T1000 (cell line): ENCODE results near the gene GRIK1.

Source experiments
- DNase-seq: peaks from one replicate; lab custom pipeline; 2025; ENCODE audit warnings: mixed read lengths; lab: John Stamatoyannopoulos, UW

Gene GRIK1

DNA sequence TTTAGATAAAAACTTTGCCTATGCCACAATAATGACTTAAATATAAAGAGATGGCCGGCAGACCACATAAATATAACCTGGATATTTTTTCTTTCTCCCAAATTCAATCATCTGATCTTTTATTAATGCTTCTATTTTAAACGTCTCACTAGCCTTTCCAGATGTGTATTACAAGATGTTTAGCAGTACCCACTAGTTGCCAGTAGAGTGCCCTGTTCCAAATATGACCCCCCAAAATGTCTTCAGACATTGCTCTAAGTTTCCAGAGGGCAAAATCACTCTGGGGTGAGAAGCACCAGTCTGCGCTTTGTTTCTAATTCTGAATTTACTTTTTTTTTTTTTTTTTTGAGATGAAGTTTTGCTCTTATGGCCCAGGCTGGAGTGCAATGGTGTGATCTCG is 268.1 kb downstream of the GRIK1 start:
- no peak for DNase-seq

DNA sequence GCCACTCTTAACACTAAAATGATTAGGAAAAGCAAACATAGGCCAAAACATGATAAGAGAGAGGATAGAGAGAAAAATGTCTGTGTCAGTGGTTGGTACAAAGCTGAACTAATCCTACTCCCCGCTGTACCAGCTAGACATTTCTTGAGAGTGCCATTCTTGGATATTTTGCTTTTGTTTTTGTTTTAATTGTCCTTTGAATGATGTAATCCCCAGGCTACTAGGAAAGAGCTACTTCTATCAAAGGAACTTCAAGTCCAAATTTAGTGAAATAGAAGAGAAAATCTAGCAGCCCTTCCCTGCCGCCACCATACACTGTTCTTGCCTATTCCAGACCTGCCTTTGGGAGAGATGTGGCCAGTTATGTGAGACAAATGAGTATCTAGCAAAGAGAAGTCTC is 269.6 kb downstream of the GRIK1 start:
- DNase-seq: no peak

DNA sequence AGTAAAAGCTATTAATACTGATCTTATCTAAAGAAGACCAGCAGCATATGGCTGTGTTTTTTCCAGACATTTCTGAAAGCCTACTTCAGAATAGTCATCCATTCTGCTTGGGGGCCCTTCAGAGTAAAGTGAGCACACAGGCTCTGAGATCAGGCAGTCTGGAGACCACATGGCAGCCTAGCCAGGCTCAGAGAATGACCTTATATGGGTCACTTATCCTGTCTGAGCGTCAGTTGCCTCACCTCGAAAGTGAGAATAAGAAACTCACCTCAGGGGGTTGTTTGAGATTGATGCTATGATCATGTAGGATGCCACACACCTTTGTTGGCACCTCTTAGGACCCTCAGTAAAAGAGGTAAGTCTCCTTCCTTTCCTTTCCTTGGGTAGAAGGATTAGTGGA is 270.4 kb downstream of the GRIK1 start:
- no peak for DNase-seq

DNA sequence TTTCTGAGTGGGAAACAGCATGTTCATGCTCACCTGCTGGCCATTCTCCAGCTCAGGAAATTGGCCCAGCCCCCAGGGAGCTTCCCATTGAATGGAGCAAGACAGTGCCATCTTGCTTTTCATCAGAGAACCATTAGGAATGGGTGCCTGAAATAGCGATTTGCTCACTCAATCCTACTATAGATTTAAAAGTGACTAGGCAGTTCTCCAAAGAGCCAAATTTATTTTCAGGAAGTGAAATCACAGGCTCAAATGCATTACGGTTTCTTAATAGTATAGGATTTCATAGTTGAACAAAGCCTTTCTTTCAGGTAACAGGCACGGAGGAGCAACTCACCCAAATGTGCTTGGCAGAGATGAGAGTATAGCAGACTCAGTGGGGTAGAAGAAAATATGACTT is 272.1 kb downstream of the GRIK1 start:
- no peak for DNase-seq

DNA sequence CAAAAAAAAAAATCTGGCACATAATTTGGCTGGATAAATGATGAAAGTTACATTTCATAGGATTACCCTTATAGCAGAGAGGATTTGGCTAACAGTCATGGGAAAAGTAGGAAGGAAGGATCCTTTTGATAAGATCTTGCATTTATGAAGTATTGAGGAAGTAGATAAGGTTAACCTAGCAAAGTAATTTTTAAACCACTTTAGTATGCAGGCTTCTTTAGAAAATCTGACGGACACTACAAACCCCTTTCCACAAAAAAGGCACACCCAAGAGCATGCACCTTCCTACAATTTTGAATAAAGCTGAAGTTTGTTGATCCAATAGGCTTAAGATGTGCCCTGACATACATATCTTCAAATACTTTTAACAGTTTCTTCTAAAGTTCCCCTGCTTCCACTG is 275.2 kb downstream of the GRIK1 start:
- no peak for DNase-seq

DNA sequence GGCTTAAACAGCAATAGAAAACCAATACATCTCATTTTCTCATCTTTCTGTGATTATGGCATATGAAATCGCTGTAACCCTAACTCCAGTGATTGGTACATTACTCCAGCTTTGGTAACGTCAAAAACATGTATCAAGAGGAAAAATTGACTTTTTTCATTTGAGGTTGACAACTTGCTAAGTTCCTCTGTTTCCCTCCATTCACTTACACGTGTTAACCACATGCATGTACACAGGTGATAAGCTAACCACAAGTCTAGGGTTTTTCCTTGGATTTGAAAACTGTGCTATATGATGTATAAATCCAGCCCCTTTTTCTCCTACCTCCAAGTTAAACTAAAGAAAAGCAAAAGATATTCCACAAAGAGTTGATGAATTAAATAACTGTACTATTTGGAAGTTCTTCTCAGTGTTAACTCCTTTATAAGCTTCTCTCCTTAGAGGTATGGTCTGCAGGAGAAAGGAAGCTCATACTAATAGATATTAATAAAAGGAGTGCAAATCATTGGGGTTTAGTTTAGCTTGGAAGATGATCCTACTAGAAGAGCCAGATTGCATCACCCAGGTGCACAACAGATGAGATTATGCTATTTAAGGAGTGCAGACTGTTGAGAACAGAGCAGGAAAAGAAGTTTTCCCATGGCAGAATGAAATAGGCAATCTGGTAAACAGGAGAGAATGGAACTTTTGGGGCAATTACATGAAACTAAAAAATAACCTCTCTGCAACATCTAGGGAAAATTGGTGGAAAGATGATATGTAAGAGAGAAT is 277.9 kb downstream of the GRIK1 start:
- no peak for DNase-seq

DNA sequence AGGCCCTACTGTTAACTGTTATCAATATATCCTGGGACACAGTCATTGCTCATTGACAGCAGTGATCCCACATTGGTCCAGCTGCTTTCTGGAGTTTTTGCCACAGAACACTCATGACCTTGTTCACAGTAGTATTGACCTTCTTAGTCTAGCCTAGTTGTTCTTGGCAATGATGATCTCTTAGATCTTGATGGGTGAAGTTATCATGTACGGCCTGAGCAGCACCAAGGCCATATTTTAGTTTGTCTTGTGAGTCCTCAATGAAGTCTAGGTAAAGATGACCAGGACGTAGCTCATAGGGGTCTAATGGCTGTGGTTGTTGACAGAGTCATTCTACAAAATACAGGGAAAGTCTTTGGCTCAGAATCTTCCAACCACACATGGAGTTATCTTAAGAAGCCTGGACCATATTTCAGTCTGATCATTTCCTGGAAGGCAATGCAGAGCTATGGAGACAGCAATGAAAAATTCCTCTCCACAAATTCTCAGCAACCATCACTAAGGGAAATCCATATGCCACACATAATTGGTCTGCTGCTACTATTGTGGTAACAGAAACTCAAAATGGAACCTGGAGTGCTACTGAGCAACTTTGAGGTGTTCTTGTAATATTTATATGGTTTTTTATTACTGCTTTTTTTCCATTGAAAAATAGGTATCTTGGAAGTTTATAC is 279.6 kb downstream of the GRIK1 start:
- no peak for DNase-seq

DNA sequence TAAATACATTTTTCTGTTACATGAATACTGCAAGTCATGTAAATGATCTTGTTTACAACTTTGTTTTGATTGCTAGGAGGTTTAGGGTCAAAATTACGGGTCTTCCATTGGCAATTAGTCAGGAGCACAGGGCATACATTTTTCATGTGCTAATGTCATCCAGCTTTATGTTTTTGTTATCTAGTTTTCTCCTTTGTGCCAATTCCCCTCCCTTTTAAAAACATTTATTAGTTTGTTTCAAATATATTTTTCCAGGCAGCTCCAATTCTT is 280.9 kb downstream of the GRIK1 start:
- DNase-seq: no peak

DNA sequence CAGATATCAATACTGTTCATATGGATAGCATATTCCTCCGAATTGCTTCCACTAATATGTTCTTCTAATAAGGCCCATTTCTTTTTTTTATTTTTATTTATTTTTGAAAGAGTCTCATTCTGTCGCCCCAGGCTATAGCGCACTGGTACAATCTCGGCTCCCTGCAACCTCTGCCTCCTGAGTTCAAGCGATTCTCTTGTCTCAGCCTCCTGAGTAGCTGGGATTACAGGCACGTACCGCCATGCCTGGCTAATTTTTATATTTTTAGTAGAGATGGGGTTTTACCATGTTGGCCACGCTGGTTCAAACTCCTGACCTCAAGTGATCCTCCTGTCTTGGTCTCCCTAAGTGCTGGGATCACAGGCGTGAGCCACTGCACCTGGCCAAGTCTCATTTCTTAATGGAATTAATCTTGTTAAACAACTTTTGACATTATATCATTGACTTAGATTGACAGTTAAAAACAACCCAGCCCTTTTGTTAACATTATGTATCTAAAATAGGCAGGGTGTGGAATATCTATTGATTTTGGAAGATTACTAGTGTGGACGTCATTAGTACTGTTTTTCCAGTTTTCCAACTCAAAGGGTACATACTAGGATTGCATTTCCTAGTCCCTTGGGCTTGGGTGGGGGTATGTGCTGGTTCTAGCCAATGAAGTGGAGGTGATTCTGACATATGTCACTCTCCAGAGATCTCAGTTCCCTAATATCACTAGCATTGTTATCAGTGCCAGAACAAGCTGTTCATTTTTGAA is 281.4 kb downstream of the GRIK1 start:
- no peak for DNase-seq

DNA sequence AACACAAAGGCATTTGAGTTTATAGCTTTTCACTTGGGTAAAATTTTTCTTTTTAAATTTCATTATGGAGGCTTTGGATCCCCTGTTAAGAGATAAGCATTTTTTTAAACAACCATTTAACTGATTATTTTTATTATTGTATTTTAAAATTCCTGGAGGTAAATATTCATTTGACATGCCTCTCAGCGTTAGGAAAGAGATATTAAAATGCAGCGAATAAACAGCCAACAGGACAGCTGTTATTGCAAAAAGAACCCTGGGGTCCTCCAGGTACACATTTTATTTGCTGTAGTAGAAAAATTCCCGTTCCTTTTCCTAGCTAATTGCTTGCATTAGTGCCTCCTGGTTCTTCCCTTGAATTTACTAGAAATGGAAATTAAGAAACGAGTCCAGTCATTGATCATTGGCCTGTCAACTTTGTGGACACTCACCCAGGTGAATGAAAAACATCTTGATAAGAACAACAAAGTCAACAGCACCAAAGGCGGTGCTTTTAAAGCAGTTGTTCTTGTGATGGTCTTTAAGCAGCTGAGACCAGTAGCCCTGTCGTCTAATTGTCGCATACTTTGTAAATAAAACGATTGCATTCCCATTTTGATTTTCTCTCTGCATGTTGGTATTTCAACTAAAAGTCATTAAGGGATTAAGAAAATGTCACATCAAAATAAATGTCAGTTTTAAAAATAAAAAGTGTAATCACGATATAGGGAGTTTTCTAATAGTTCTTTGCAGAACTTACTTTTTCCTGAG is 282.4 kb downstream of the GRIK1 start:
- no peak for DNase-seq

DNA sequence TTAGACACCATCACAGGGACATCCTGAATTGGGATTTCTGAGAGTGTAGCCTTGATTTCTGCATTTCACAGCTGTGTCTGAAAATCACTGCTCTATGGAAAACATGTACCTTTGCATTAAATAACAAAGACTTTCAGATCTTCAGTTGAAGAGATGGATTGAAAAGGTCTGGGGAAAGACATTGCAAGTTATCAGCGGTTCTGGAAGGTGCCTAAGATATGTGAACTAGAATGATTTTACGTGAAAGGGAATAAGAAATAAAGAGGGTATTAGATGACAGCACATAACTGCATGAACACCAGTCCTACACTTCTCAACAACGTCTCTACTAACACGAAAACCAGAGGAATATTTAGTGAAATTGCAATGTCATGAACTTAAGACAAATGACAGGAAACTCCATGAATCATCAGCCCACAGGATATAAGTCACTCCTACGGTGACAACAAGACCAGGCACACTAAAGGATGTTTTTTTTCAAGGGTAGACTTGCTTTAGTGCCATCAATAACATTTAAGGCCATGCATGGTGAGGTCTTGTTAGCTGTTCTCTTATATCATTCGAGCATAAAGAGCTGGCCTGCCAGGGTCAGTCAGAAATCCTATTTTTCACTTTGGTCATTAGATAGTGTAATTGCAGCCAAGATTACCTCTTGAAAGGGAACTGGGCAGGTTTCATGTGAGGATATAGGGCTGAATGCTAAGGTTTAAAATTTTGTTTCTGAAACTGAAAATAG is 283.1 kb downstream of the GRIK1 start:
- no peak for DNase-seq

DNA sequence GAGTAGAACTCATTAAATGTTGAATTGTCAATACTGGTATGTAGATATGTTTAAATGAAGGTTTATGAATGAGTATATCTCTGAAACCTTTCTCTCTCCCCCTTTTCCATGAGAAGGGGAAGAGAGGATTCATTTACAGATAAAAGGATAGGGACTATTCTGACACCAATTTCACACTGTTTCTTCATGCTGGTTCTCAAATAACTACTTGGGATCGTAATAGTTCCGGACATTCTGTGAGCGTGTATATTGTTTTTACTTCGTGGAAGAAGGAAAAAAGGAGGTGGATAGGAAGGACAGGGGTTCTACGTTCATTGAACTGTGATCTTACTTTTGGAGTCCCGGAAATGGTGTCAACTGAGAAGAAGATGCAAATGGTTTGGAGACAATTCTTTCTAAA is 284.2 kb downstream of the GRIK1 start:
- DNase-seq: no peak

DNA sequence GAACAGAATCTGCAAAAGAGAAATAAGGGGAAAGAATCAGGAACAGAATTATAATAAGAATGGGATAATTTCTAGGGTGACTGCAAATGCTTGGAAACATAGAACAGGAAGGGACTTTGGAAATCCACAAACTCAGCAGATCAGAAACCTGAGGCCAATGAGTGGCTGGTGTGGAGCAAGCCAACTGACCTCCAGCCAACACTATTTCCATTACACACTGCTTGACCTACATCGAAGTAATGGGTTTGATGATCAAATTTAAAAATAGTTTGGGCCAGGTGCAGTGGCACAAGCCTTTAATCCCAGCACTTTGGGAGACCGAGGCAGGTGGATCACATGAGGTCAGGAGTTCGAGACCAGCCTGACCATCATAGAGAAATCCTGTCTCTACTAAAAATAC is 284.9 kb downstream of the GRIK1 start:
- DNase-seq: no peak

DNA sequence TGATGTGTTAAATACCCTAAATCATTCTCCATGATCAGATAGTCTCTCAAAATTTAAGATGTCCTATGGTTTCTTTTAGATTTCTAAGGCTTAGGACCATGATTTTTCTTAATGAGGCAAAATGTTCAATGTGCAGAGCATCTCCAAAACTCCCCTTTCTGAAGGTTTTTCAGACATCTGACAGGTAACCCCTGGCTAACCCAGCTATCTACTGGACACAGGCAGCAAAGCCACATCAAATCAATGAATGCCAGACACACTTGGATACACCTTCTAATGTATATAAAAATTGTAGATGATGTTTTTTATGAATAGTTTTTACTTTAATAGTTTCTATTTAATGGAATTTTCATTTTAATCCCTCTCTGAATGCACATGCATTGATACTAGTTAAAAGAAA is 285.6 kb downstream of the GRIK1 start:
- no peak for DNase-seq

DNA sequence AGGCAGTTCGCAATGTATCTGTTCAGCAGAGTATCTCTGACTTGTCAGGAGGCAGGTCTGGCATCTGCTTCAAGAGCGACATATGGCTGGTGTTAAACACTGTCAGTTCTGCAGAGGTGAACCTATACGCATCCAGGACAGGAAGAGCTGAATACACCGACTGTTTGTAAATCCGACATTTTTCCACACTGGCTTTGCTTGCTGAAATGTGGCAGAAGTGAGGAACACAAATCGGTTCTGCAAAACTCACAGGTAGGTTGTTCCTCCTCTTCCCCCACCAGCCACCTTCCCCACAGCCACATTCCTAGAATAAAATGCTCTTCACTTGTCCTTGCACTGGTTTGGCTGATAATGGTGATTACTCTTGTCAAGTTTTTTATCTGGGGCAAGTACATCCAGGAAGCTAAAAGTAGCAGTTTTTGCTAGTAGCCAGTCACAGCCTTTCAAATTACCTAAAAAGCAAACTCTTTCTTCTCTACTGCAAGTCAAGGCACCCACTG is 289.2 kb downstream of the GRIK1 start:
- DNase-seq: no peak

DNA sequence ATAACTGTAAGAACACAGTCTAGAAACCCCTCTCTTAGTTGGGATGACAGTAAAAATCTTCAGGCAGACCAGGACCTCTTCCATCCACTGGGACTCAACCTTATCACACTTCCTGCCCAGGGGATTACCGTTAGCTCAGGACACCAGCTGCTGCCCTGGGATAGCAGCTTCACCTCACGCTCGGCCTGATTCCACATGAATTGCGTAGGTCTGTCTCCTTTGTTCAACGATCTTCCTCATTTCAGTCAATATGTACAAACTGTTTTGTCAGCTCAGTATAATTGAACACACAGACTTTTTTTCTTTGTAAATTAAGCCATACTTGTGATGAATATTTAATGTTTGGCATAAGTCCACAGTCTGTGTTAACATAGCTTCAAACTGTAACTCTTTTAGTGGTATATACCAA is 290.4 kb downstream of the GRIK1 start:
- DNase-seq: no peak

DNA sequence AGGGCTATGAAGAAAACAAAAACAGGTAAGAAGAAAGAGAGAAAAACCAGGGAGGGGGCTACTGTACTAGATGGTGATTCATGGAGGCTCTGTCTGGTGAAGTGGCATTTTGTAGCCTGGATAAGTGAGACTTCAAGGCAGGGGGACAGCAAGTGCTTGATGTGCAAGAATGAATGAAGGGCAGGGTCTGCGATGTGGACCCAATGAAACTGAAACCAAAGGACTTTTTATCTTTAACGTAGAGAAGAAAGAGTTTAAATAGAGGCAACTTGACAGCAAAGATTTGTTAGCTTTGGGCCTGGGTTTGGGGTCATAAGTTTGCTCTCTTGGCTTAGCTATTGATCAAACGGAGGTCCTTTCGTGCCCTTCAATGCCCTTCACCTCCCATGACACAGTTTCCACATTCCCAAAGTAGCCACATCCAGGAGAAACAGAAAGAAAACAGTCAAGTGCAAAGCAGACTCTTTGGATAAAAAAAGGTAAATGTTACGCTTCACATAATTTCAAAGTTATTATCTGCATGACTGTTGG is 291.0 kb downstream of the GRIK1 start:
- no peak for DNase-seq

DNA sequence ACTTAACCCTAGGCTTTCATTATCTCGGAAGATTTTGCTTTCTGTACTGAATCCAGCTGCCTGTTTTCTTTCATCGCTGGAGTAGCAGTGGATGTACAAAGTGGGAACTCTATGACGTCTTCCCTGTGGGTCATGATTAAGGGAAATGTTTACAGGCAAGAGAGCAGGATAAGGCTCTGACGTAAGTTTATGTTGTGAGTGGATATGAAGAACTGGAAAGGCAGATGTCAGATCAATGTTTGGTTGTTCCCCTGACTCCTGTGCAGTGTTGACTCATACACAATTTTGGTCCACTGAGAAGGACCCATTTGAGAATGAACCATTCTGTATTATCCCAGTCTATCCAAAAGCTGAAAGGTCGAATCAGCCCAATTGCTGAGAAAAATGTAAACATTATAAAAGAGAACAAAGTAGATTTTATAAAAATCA is 292.4 kb downstream of the GRIK1 start:
- no peak for DNase-seq

DNA sequence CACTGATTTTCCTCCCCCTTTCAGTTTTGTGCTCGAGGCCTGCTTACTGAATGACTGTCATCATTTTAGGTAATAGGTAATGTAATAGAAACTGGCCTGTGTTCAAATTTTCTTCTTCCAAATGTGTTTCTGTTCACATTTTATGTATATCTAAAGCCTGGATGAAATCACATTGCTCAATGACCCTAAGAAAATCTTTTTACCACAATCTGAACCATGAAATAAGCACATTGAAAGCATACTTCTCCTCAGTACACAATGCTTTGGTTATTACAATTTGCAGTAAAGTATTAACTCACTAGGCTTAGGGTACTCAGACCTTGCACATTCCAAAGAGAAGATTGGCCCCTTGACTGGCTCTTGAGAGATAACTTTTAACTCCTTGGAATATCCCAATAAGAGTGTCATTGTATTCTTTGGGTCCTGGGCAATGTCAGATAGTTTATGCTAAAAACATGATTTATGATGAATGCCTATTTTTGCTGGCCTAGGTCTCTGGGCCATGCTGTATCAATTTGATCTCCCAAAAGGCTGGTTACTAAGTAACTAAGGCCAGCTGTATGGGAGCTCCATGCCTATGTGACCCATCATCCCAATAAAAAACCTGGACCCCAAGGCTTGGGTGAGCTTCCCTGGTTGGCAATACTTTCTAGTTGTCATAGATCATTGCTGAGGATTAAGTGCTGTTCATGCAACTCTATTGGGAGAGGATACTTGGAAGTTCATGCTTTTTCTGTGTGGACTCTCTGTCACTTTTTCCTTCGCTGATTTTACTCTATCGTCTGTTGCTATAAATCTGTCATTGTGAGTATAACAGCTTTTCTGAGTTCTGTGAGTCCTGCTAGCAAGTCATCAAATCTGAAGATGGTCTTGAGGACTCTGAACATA is 293.9 kb downstream of the GRIK1 start:
- no peak for DNase-seq

DNA sequence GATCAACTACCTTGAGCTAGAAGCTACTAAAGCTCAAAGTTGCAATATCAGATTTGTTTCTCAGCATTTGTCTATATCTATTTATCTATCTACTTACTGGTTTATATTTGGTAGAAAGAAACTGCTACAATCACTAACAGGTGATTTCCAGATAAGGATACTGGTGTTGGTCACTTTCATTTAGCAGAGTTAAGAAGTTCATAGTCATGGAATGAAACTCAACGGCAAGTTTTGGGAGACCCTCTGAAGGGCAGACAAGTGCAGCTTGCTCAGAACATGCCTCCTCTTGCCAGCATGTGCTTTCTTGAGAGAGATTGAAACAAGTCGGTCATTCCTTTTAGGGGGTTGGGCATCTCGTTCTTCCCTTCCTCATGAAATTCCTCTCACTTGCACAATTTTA is 296.5 kb downstream of the GRIK1 start:
- DNase-seq: no peak
